RCC 7860 (cell line): Measurements from ENCODE around the gene TMEM213.

Experiments used
- DNase-seq: peaks from one replicate; pipeline ENCODE4 v3.0.0-alpha.2; 2015; ENCODE audit warnings: low spot score
- FAIRE-seq: peaks from 2 replicates; lab custom pipeline; 2012; peaks lifted over from hg19 to GRCh38; lab: Jason Lieb, UNC

The TMEM213 gene

DNA sequence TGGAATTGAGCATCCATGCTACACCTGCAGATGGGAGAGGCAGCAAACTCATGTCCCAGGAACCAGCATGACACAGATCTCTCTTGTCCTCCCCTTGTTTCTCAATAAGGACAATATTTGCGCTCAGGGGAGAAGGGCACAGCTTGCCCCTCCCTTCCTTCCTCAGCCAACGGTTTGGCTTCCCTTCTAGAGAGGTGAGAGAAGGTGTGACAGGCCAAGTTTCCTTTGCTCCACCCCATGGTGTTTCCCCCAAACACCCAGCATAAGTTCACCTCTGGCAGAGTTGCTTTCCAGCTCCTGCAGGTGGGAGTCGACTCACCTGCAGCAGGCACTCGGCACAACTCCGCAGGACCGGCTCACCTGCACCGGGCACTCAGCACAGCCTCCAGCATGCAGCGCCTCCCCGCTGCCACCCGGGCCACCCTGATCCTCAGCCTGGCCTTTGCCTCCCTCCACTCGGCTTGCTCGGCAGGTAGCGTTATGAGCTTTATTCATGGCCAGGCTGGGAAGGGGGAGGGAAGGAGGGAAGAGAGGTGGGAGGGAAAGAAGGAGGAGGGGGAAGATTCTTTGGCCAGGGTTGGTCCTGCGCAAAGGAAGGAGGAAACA is at the start of gene TMEM213, which contains the start of gene ATP6V0A4:
TSS of gene TMEM213 (plus strand) at position 280 of the 606 bp plus-strand sequence. CDS start at position 391, 111 bp downstream.
TSS of gene ATP6V0A4 (minus strand) at position 482 of the 606 bp plus-strand sequence. CDS start 26,949 bp downstream, outside the sequence.
- DNase-seq, result no peak
- FAIRE-seq, result no peak

GRCh38 chr7:138748666-138749065 is 49.1 kb upstream of the TMEM213 start:
- no peak for FAIRE-seq
- DNase-seq, result no peak

- DNase-seq (no peak), FAIRE-seq (no peak)
Observed at GRCh38 chr7:138749960-138750359, 47.8 kb upstream of the TMEM213 start.

GRCh38 chr7:138750473-138750872 is 47.3 kb upstream of the TMEM213 start:
- FAIRE-seq (no peak), DNase-seq (no peak)

- FAIRE-seq (no peak), DNase-seq (no peak)
Observed at GRCh38 chr7:138750901-138751464, 46.8 kb upstream of the TMEM213 start.

GRCh38 chr7:138752518-138753149 is 45.2 kb upstream of the TMEM213 start:
- FAIRE-seq (peak; percentile 98), DNase-seq (peak; percentile 100)

DNA sequence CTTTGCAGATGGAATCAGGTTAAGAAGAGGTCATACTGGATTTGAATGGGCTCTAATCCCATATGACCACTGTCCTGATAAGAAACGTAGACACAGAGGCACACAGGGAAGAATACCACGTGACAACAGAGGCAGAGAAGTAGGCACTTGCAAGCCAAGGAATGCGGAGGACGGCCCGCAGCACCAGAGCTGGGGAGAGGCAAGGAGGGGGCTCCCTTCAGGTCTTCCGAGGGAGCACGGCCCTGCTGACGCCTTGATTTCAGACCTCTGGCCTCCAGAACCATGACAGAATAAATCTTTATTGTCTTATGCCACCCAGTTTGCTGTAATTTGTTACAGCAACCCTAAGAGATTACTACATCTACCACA is 44.7 kb upstream of the TMEM213 start:
- DNase-seq (peak; percentile 24), FAIRE-seq (no peak)

DNA sequence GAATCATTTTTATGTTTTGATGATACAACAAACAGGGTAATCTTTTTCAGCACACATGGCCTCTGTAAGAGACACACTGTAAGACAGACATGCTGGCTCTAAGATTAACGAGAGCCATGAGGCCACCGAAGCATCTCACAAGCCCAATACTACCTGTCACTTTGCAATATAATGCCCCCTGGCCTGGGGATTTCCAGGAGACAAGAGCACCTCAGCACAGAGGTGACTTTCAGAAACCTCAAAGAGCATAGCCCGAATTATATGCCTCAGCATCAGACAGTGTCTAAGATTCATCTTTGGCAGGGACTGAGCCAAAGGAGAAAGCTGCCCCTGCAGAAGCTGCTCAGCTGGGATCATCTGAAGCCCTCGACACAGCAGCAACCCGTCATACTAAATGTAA is 44.2 kb upstream of the TMEM213 start:
- DNase-seq (no peak), FAIRE-seq (no peak)

DNA sequence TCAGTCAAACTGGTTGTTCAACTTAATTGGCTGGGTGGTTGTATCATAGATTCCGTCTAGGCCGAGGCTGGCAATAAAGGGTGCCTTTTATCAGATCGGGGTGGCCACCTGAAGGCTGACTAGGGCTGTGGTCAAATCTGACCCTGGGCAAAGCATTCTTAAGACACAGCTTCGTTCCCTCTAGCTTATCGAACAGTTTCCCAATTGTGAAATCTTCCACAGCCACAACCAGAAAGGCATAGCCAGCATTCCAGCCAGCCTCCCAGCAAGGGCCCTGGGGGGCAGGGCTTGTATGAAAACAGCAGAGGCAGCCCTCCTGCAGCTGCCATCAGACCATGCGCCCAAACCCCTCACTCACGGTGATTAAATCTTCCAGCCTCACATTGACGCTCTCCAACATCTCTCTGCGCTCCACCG is 42.5 kb upstream of the TMEM213 start:
- DNase-seq, result no peak
- no peak for FAIRE-seq

- DNase-seq (peak; percentile 15), FAIRE-seq (no peak)
Observed at GRCh38 chr7:138755842-138756590, 41.8 kb upstream of the TMEM213 start.

DNA sequence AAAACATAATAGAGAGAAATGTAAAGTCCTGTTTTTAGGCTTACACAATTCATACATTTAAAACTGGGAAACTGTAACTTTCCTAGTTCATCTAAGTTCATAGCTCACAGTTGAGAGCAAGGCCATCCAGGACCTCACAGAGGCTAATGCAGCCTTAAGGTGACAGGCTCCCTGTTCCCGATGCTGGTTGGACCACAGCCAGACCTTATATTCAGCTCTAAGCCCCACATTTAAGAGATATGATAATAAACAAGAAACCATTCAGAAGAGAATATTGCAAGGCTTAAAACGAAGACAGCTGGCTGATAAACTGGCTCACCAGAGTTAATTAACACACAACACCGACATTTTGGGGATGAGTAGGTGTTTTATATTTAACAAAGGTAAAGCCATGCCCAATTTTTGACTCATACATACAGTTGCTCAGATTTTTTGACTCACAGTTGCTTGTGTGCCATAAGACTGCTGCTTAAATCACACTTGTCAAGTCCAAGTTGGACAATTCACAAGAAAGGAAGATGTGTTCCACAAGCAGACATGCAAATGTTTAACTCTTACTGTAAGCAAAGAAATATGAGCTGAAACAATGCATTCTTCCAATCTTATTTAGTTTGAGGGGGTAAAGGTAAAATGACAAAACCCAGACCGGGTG is 41.1 kb upstream of the TMEM213 start:
- FAIRE-seq (peak; percentile 87), DNase-seq (peak; percentile 47)

DNA sequence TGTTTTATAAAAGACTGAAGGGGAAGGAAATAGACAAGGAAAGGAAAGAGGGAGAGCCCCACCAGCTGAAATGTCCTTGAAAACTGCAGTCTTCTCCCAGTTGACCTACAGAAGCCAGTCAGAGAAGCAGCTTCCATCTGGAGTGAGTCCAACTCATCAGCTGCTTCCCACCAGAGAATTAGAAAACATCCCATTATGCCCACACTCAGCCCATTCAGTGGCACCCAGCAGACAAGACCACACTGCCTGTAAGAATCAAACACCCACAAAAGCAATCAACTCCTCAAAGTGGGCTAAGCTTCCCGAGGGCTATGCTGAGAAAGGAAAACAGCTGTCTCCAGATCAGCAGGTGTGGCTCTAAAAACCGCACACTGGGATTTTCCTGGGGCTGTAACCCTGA is 29.6 kb upstream of the TMEM213 start:
- FAIRE-seq (no peak), DNase-seq (no peak)

- no peak for FAIRE-seq
- DNase-seq, result no peak
Observed at GRCh38 chr7:138770904-138771303, 26.9 kb upstream of the TMEM213 start.

GRCh38 chr7:138773176-138773575 is 24.6 kb upstream of the TMEM213 start:
- DNase-seq (no peak), FAIRE-seq (no peak)

DNA sequence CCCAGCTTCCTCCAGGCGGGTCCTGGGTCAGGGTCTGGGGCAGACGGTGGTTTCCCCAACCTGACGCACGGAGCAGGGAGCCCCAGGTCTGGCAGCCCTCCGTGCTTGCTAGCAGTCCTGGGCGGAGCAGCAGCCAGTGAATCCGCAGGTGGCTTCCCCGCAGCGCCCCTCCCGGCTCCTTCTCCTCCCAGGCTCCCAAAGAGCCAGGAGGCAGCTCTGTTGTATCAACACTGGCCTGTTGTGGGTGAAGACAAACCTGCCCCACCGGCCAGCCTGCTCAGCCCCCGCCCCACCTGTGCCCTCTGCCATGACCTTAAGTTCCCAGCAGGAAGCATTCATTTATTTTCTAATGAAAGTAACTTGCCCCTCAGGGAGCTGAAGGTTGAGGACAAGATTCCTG is 24.0 kb upstream of the TMEM213 start:
- no peak for FAIRE-seq
- no peak for DNase-seq

GRCh38 chr7:138776166-138776833 is 21.5 kb upstream of the TMEM213 start:
- FAIRE-seq, result no peak
- no peak for DNase-seq

- DNase-seq (no peak), FAIRE-seq (no peak)
Observed at GRCh38 chr7:138781004-138781403, 16.8 kb upstream of the TMEM213 start.

DNA sequence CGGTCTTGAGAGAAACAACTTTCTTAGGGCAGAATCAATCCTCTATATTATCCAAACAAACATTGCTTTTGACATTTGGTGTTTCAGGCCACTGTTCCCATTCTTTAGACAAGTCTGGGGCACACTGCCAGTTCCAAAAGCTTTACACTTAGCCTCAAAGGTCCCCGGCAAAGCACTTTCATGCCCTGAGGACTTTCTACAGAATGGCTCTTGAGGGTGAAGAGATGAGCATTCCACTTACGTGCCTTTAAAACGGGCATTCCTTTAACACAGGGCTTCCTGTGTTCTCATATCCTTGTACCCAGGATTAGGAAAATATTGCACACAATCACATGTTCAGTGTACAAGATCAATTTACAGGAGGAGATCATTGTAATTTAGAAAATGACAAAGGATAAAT is 13.1 kb upstream of the TMEM213 start:
- FAIRE-seq (no peak), DNase-seq (no peak)

- FAIRE-seq, result no peak
- peak; percentile 21 for DNase-seq
Observed at GRCh38 chr7:138785587-138786437, 12.0 kb upstream of the TMEM213 start.
